HL-60 (cell line): ENCODE measurements around the gene SDK1.

ENCODE experiments used
- POLR2AphosphoS5 ChIP-seq: IDR thresholded peaks from 2 replicates; pipeline ENCODE4 v1.6.1; 2012; ENCODE audit warnings: low read depth
- SPI1 ChIP-seq: IDR thresholded peaks from 2 replicates; pipeline ENCODE4 v1.6.1; 2012; ENCODE audit warnings: low read depth, mild to moderate bottlenecking, borderline replicate concordance
- TF ChIP-seq, protein P1 (sequence below): IDR thresholded peaks from 2 replicates; pipeline ENCODE4 v1.6.1; 2012; ENCODE audit warnings: low read depth; ENCODE audit not compliant: insufficient replicate concordance
- TF ChIP-seq, protein P2 (sequence below): IDR thresholded peaks from one replicate; pipeline ENCODE4 v1.5.1; 2011; ENCODE audit warnings: low read length, control low read depth, inconsistent platforms; ENCODE audit not compliant: insufficient read depth

DNA sequence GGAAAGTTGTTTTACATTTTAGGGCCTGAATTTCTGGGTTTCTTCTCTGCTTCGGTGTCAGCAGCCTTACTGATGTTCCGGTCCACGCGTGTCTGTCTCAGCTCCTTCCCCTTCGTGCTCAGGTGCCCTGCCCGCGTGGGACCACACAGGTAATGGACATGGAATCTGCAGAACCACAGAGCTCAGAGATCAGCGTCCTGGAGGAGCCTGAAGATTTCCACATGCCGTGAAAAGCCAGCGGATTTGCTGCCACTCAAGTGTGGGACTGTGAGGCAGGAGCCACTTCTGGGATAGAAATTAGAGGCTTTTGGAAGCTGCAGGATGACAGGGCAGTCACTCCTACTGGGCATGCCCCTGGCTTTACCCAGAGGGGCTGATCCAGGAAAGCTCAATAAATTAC is 714.9 kb downstream of the SDK1 start:
- TF ChIP-seq, protein P1, sequence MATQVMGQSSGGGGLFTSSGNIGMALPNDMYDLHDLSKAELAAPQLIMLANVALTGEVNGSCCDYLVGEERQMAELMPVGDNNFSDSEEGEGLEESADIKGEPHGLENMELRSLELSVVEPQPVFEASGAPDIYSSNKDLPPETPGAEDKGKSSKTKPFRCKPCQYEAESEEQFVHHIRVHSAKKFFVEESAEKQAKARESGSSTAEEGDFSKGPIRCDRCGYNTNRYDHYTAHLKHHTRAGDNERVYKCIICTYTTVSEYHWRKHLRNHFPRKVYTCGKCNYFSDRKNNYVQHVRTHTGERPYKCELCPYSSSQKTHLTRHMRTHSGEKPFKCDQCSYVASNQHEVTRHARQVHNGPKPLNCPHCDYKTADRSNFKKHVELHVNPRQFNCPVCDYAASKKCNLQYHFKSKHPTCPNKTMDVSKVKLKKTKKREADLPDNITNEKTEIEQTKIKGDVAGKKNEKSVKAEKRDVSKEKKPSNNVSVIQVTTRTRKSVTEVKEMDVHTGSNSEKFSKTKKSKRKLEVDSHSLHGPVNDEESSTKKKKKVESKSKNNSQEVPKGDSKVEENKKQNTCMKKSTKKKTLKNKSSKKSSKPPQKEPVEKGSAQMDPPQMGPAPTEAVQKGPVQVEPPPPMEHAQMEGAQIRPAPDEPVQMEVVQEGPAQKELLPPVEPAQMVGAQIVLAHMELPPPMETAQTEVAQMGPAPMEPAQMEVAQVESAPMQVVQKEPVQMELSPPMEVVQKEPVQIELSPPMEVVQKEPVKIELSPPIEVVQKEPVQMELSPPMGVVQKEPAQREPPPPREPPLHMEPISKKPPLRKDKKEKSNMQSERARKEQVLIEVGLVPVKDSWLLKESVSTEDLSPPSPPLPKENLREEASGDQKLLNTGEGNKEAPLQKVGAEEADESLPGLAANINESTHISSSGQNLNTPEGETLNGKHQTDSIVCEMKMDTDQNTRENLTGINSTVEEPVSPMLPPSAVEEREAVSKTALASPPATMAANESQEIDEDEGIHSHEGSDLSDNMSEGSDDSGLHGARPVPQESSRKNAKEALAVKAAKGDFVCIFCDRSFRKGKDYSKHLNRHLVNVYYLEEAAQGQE = no peak
- TF ChIP-seq, protein P2, sequence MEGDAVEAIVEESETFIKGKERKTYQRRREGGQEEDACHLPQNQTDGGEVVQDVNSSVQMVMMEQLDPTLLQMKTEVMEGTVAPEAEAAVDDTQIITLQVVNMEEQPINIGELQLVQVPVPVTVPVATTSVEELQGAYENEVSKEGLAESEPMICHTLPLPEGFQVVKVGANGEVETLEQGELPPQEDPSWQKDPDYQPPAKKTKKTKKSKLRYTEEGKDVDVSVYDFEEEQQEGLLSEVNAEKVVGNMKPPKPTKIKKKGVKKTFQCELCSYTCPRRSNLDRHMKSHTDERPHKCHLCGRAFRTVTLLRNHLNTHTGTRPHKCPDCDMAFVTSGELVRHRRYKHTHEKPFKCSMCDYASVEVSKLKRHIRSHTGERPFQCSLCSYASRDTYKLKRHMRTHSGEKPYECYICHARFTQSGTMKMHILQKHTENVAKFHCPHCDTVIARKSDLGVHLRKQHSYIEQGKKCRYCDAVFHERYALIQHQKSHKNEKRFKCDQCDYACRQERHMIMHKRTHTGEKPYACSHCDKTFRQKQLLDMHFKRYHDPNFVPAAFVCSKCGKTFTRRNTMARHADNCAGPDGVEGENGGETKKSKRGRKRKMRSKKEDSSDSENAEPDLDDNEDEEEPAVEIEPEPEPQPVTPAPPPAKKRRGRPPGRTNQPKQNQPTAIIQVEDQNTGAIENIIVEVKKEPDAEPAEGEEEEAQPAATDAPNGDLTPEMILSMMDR = no peak
- no peak for TF ChIP-seq POLR2AphosphoS5
- no peak for TF ChIP-seq SPI1
